GM23338 (cell line): ENCODE measurements around the gene MAN1A2. TPM values are rescaled to one million over a fixed set of nuclear protein-coding genes. Genes with fewer than 3 reads are reported as not detected.

Experiments used
- ATAC-seq: fragments of 200-7000 bp; cut with Tn5 transposase; 3 replicates; pipeline ENCODE4 v1.9.1; 2020
- DNase-seq: peaks from one replicate; pipeline ENCODE4 v3.0.0-alpha.2; 2015; ENCODE audit warnings: low spot score
- H2AFZ ChIP-seq: fragments of 200-600 bp; sonication (generic); 2 replicates; pipeline ENCODE4 v1.8.0; 2016; ENCODE audit warnings: antibody characterized with exemption, mild to moderate bottlenecking, moderate library complexity
- H3F3A ChIP-seq: fragments of 200-600 bp; sonication (generic); replicated peaks from 2 replicates; pipeline ENCODE4 v1.8.0; 2017; ENCODE audit warnings: antibody characterized with exemption, mixed run types, low read depth
- H3K27ac ChIP-seq: fragments of 200-600 bp; sonication (generic); 2 replicates; pipeline ENCODE4 v1.6.1; 2016; ENCODE audit warnings: low read depth
- H3K27me3 ChIP-seq: fragments of 200-600 bp; sonication (generic); 2 replicates; pipeline ENCODE4 v1.8.0; 2016; ENCODE audit warnings: mild to moderate bottlenecking, mixed run types, moderate library complexity; ENCODE audit not compliant: insufficient read depth
- H3K36me3 ChIP-seq: fragments of 200-600 bp; sonication (generic); 2 replicates; pipeline ENCODE4 v1.8.0; 2016; ENCODE audit warnings: mild to moderate bottlenecking; ENCODE audit not compliant: insufficient read depth
- H3K4me1 ChIP-seq: fragments of 200-600 bp; sonication (generic); 2 replicates; pipeline ENCODE4 v1.8.0; 2016; ENCODE audit warnings: mild to moderate bottlenecking, moderate library complexity; ENCODE audit not compliant: insufficient read depth
- H3K4me2 ChIP-seq: fragments of 200-600 bp; sonication (generic); 2 replicates; pipeline ENCODE4 v1.7.1; 2017; ENCODE audit warnings: mixed run types
- H3K4me3 ChIP-seq: fragments of 200-600 bp; sonication (generic); 2 replicates; pipeline ENCODE4 v1.6.1; 2016; ENCODE audit warnings: mixed run types
- H3K79me2 ChIP-seq: fragments of 200-600 bp; sonication (generic); replicated peaks from 2 replicates; pipeline ENCODE4 v1.8.0; 2017; ENCODE audit warnings: mild to moderate bottlenecking; ENCODE audit not compliant: insufficient read depth
- H3K9me2 ChIP-seq: fragments of 200-600 bp; sonication (generic); 2 replicates; pipeline ENCODE4 v1.8.0; 2017; ENCODE audit not compliant: insufficient read depth
- H4K20me1 ChIP-seq: fragments of 200-600 bp; sonication (generic); replicated peaks from 2 replicates; pipeline ENCODE4 v1.8.0; 2017; ENCODE audit warnings: mild to moderate bottlenecking; ENCODE audit not compliant: insufficient read depth
- H3K27ac Mint-ChIP-seq: 2 replicates; pipeline ENCODE4 v1.8.0; 2020; ENCODE audit warnings: inconsistent platforms, mild to moderate bottlenecking, moderate library complexity, mixed read lengths
- H3K27me3 Mint-ChIP-seq: 3 replicates; pipeline ENCODE4 v1.8.0; 2022; ENCODE audit warnings: low read depth, mild to moderate bottlenecking, moderate library complexity, mixed read lengths, inconsistent platforms; ENCODE audit not compliant: insufficient read depth, poor library complexity
- H3K36me3 Mint-ChIP-seq: 3 replicates; pipeline ENCODE4 v1.8.0; 2021; ENCODE audit warnings: low read depth, mild to moderate bottlenecking, inconsistent platforms, moderate library complexity, mixed read lengths
- H3K4me1 Mint-ChIP-seq: 3 replicates; pipeline ENCODE4 v1.8.0; 2020; ENCODE audit warnings: mild to moderate bottlenecking, inconsistent platforms, mixed read lengths
- H3K4me3 Mint-ChIP-seq: 3 replicates; pipeline ENCODE4 v1.8.0; 2021; ENCODE audit warnings: moderate library complexity, mild to moderate bottlenecking, inconsistent platforms, mixed read lengths
- H3K9me3 Mint-ChIP-seq: 3 replicates; pipeline ENCODE4 v1.8.0; 2020; ENCODE audit warnings: moderate library complexity, mild to moderate bottlenecking, inconsistent platforms, mixed read lengths
- CREB1 ChIP-seq: fragments of 250-450 bp; sonication (Bioruptor Pico); IDR thresholded peaks from 2 replicates; pipeline ENCODE4 v1.5.0; 2020; ENCODE audit warnings: low read depth, mild to moderate bottlenecking, moderate library complexity
- EZH2 ChIP-seq: fragments of 200-600 bp; sonication (generic); IDR thresholded peaks from one replicate; pipeline ENCODE4 v1.8.0; 2017; ENCODE audit warnings: antibody characterized with exemption, mild to moderate bottlenecking, low read depth; ENCODE audit not compliant: unreplicated experiment
- NANOG ChIP-seq: IDR thresholded peaks from 2 replicates; pipeline ENCODE4 v1.6.1; 2016; ENCODE audit warnings: antibody characterized with exemption, borderline replicate concordance
- STAT1 ChIP-seq: IDR thresholded peaks from one replicate; pipeline ENCODE4 v1.6.1; 2016; ENCODE audit warnings: antibody characterized with exemption; ENCODE audit not compliant: unreplicated experiment
- ZNF331 ChIP-seq: fragments of 250-450 bp; sonication (Bioruptor Pico); IDR thresholded peaks from 2 replicates; pipeline ENCODE4 v1.5.0; 2020; ENCODE audit warnings: low read depth, mild to moderate bottlenecking, moderate library complexity
- ZNF462 ChIP-seq: fragments of 250-450 bp; sonication (Bioruptor Pico); IDR thresholded peaks from 2 replicates; pipeline ENCODE4 v1.5.0; 2020; ENCODE audit warnings: mild to moderate bottlenecking, moderate library complexity
- polyA plus RNA-seq: library from polyadenylated mRNA; unstranded; fragments of >200 nt; fragmentation: Nextera tagmentation; extraction: Ambion mirVana; gene quantifications from 2 replicates; pipeline ENCODE4 v1.2.1, GENCODE V29; 2016
- total RNA-seq: library from RNA; depleted of rRNA; stranded (reverse); fragments of >200 nt; shearing (Covaris generic); gene quantifications from 2 replicates; pipeline ENCODE4 v1.2.3, GENCODE V29; 2014

The MAN1A2 gene
- total and polyA plus RNA-seq, 2 experiments from 2014 or later, result 18.6 to 22.2 TPM

- TF ChIP-seq ZNF462 (CRISPR knock-in tag) (no peak), STAT1 (no peak), EZH2 (no peak)
Measured at GRCh38 chr1:117523111-117523510, 155.9 kb downstream of the MAN1A2 start (continued).

GRCh38 chr1:117527074-117527473 is 159.8 kb downstream of the MAN1A2 start:
- Histone ChIP-seq H3K4me3 (no peak overlapping the region), H3F3A (no peaks in the 10 kb centered on the region), H4K20me1 (no peaks in the 10 kb centered on the region), H3K4me2 (no peak overlapping the region), H3K79me2 (no peaks in the 10 kb centered on the region), H3K27ac (no peak overlapping the region), H3K27me3 (no peaks in the 10 kb centered on the region), H2AFZ (no peak overlapping the region), H3K4me1 (no peaks in the 10 kb centered on the region), H3K9me2 (no peaks in the 10 kb centered on the region), H3K36me3 (0 out of 2 replicates have a peak, but pooled peaks cover 2% of the 10 kb centered on the region)
- Mint-ChIP-seq H3K4me3 (no peak overlapping the region), H3K27me3 (peaks cover under 1% of the 10 kb centered on the region), H3K36me3 (no peaks in the 10 kb centered on the region), H3K4me1 (no peaks in the 10 kb centered on the region), H3K9me3 (no peaks in the 10 kb centered on the region), H3K27ac (no peak overlapping the region)
- DNase-seq, result no peak
- ATAC-seq, result no peak
- TF ChIP-seq CREB1 (CRISPR knock-in tag) (no peak), ZNF331 (CRISPR knock-in tag) (no peak), NANOG (no peak)
